Measurements from ENCODE around the gene NPFFR1.

GRCh38 chr10:70315815-70316214, 32.0 kb upstream of the NPFFR1 start:
- TF ChIP-seq, protein P1, sequence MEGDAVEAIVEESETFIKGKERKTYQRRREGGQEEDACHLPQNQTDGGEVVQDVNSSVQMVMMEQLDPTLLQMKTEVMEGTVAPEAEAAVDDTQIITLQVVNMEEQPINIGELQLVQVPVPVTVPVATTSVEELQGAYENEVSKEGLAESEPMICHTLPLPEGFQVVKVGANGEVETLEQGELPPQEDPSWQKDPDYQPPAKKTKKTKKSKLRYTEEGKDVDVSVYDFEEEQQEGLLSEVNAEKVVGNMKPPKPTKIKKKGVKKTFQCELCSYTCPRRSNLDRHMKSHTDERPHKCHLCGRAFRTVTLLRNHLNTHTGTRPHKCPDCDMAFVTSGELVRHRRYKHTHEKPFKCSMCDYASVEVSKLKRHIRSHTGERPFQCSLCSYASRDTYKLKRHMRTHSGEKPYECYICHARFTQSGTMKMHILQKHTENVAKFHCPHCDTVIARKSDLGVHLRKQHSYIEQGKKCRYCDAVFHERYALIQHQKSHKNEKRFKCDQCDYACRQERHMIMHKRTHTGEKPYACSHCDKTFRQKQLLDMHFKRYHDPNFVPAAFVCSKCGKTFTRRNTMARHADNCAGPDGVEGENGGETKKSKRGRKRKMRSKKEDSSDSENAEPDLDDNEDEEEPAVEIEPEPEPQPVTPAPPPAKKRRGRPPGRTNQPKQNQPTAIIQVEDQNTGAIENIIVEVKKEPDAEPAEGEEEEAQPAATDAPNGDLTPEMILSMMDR (IDR thresholded peaks at IDR 0.05 in 8 of 11, conservative IDR thresholded peaks at IDR 0.05 in 3 of 11): no peak
- TF ChIP-seq POLR2AphosphoS5 (IDR thresholded peaks at IDR 0.05) (no peak), POLR2A (IDR thresholded peaks at IDR 0.05) (no peak)
